HG03457 (cell line): ENCODE data around the gene SYT9.

Source experiments
- ATAC-seq: cut with Tn5 transposase; IDR thresholded peaks from one replicate; pipeline ENCODE4 v1.9.1; 2021; ENCODE audit warnings: moderate number of reproducible peaks; ENCODE audit not compliant: unreplicated experiment

The SYT9 gene

GRCh38 chr11:7251836-7252682 lies at the start of gene SYT9:
TSS of gene SYT9 (plus strand) at chr11:7251904. CDS start at chr11:7252187, 283 bp downstream.
- ATAC-seq = no peak

- ATAC-seq = no peak
These were observed 49.3 kb upstream of the SYT9 start for GRCh38 chr11:7202412-7202811.

GRCh38 chr11:7204778-7205177 lies 46.9 kb upstream of the SYT9 start:
- no peak for ATAC-seq

GRCh38 chr11:7208391-7208790 lies 43.3 kb upstream of the SYT9 start:
- no peak for ATAC-seq

- no peak for ATAC-seq
These were observed 32.2 kb upstream of the SYT9 start for GRCh38 chr11:7219491-7219890.

GRCh38 chr11:7220636-7221035 lies 31.1 kb upstream of the SYT9 start:
- no peak for ATAC-seq

GRCh38 chr11:7222619-7223018 lies 29.1 kb upstream of the SYT9 start:
- no peak for ATAC-seq

- ATAC-seq = no peak
These were observed 11.8 kb upstream of the SYT9 start for GRCh38 chr11:7239877-7240276.

GRCh38 chr11:7245341-7245740 lies 6.4 kb upstream of the SYT9 start:
- no peak for ATAC-seq

GRCh38 chr11:7246179-7246578 lies 5.5 kb upstream of the SYT9 start:
- no peak for ATAC-seq

- ATAC-seq = no peak
These were observed 1.5 kb upstream of the SYT9 start for GRCh38 chr11:7250166-7250565.

GRCh38 chr11:7251487-7251835 lies 243 bp upstream of the SYT9 start:
- no peak for ATAC-seq

- ATAC-seq = no peak
These were observed 1.0 kb downstream of the SYT9 start for GRCh38 chr11:7252683-7253213.

GRCh38 chr11:7253800-7254199 lies 2.1 kb downstream of the SYT9 start:
- no peak for ATAC-seq

- no peak for ATAC-seq
These were observed 3.1 kb downstream of the SYT9 start for GRCh38 chr11:7254731-7255291.

- ATAC-seq = no peak
These were observed 5.2 kb downstream of the SYT9 start for GRCh38 chr11:7256943-7257342.

- no peak for ATAC-seq
These were observed 6.0 kb downstream of the SYT9 start for GRCh38 chr11:7257724-7258123.

GRCh38 chr11:7261578-7261977 lies 9.9 kb downstream of the SYT9 start:
- ATAC-seq = no peak

- no peak for ATAC-seq
These were observed 11.0 kb downstream of the SYT9 start for GRCh38 chr11:7262672-7263071.

- ATAC-seq = no peak
These were observed 12.1 kb downstream of the SYT9 start for GRCh38 chr11:7263842-7264241.

- ATAC-seq = no peak
These were observed 17.1 kb downstream of the SYT9 start for GRCh38 chr11:7268758-7269157.

GRCh38 chr11:7270233-7270865 lies 18.6 kb downstream of the SYT9 start:
- ATAC-seq = no peak
